H1 (cell line): ENCODE data around the gene CORO1A.

ENCODE experiments used
- CEBPB ChIP-seq: IDR thresholded peaks from 2 replicates; pipeline ENCODE4 v1.6.1; 2012; ENCODE audit warnings: low read depth, low read length
- EP300 ChIP-seq, 2 experiments: IDR thresholded peaks; 1 replicate in 1 of 2; 2 replicates in 1 of 2; pipeline ENCODE4 v1.6.1; 2011 to 2012; ENCODE audit warnings: low read depth in 2 of 2, low read length in 2 of 2, mild to moderate bottlenecking in 2 of 2, borderline replicate concordance in 1 of 2, inconsistent platforms in 1 of 2, moderate library complexity in 1 of 2
- EZH2 ChIP-seq: fragments of 200-600 bp; sonication (generic); IDR thresholded peaks from 2 replicates; pipeline ENCODE4 v1.7.1; 2012; ENCODE audit warnings: low read depth, mild to moderate bottlenecking, moderate library complexity, low read length, inconsistent platforms; ENCODE audit not compliant: severe bottlenecking
- FOSL1 ChIP-seq: IDR thresholded peaks from 2 replicates; pipeline ENCODE4 v1.6.1; 2011; ENCODE audit warnings: mild to moderate bottlenecking, low read depth, low read length, moderate library complexity; ENCODE audit not compliant: insufficient read depth
- MAFK ChIP-seq: IDR thresholded peaks from 2 replicates; pipeline ENCODE4 v1.6.1; 2012; ENCODE audit warnings: low read depth, mild to moderate bottlenecking, improper control_type of control experiment, low read length
- NANOG ChIP-seq: IDR thresholded peaks from 2 replicates; pipeline ENCODE4 v1.6.1; 2011; ENCODE audit warnings: low read length, low read depth, mild to moderate bottlenecking, inconsistent platforms; ENCODE audit not compliant: insufficient read depth, poor library complexity, severe bottlenecking
- NRF1 ChIP-seq: IDR thresholded peaks from 2 replicates; pipeline ENCODE4 v1.6.1; 2011; ENCODE audit warnings: mild to moderate bottlenecking, low read depth, low read length, improper control_type of control experiment
- POLR2A ChIP-seq, 2 experiments: IDR thresholded peaks; 1 replicate in 1 of 2; 2 replicates in 1 of 2; pipeline ENCODE4 v1.6.1; 2011; ENCODE audit warnings: low read depth in 2 of 2, low read length in 2 of 2, mild to moderate bottlenecking in 2 of 2; ENCODE audit errors: control extremely low read depth in 1 of 2
- POLR2AphosphoS5 ChIP-seq: IDR thresholded peaks from 2 replicates; pipeline ENCODE4 v1.6.1; 2011; ENCODE audit warnings: low read depth, low read length
- SIN3A ChIP-seq, 2 experiments: IDR thresholded peaks in 1 of 2; conservative IDR thresholded peaks in 1 of 2; 2 replicates each; pipeline ENCODE4 v1.6.1; 2011 to 2012; ENCODE audit warnings: low read length in 2 of 2, improper control_type of control experiment in 1 of 2, low read depth in 1 of 2, mild to moderate bottlenecking in 1 of 2
- SIRT6 ChIP-seq: IDR thresholded peaks from one replicate; pipeline ENCODE4 v1.7.1; 2012; ENCODE audit warnings: low read length, inconsistent platforms
- SRF ChIP-seq: IDR thresholded peaks from 2 replicates; pipeline ENCODE4 v1.6.1; 2011; ENCODE audit warnings: mild to moderate bottlenecking, low read depth, low read length, moderate library complexity
- TF ChIP-seq, protein P1 (sequence below), 3 experiments: IDR thresholded peaks; 1 replicate in 2 of 3; 2 replicates in 1 of 3; pipeline versions ENCODE4 v1.5.1 to v1.6.1; 2011; ENCODE audit warnings: low read length in 3 of 3, mild to moderate bottlenecking in 3 of 3, inconsistent platforms in 2 of 3, low read depth in 1 of 3, moderate library complexity in 1 of 3; ENCODE audit not compliant: insufficient read depth in 1 of 3; ENCODE audit errors: control extremely low read depth in 1 of 3
- TF ChIP-seq, protein P2 (sequence below): IDR thresholded peaks from 2 replicates; pipeline ENCODE4 v1.6.1; 2012; ENCODE audit warnings: inconsistent platforms

DNA sequence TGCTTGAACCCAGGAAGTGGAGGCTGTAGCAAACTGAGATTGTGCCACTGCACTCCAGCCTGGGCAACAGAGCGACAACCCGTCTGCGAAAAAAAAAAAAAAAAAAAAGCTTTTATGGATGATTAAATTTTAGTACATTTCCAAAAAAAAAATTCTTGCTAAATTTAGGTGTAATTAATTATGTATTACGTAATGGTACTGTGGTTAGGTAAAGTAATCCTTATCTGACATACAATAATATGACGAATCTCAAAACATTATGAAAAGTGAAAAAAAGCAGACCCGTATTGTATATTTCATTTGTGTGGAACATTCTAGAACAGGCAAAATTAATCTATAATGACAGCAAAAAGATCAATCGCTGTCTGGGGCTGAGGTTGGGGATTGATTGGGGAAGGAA is 10.3 kb upstream of the CORO1A start:
- TF ChIP-seq POLR2AphosphoS5 = no peak
- no peak for TF ChIP-seq EZH2
- TF ChIP-seq, protein P1, sequence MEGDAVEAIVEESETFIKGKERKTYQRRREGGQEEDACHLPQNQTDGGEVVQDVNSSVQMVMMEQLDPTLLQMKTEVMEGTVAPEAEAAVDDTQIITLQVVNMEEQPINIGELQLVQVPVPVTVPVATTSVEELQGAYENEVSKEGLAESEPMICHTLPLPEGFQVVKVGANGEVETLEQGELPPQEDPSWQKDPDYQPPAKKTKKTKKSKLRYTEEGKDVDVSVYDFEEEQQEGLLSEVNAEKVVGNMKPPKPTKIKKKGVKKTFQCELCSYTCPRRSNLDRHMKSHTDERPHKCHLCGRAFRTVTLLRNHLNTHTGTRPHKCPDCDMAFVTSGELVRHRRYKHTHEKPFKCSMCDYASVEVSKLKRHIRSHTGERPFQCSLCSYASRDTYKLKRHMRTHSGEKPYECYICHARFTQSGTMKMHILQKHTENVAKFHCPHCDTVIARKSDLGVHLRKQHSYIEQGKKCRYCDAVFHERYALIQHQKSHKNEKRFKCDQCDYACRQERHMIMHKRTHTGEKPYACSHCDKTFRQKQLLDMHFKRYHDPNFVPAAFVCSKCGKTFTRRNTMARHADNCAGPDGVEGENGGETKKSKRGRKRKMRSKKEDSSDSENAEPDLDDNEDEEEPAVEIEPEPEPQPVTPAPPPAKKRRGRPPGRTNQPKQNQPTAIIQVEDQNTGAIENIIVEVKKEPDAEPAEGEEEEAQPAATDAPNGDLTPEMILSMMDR (IDR thresholded peaks at IDR 0.05; ENCODE audit: control extremely low read depth in 1 of 3, insufficient read depth in 1 of 3, low read depth in 1 of 3, low read length in 3 of 3) = no peak
- TF ChIP-seq FOSL1 = no peak
- TF ChIP-seq CEBPB = no peak
- no peak for TF ChIP-seq NANOG
- TF ChIP-seq MAFK = no peak
- no peak for TF ChIP-seq SIN3A (conservative IDR thresholded peaks at IDR 0.05 in 1 of 2, IDR thresholded peaks at IDR 0.05 in 1 of 2; ENCODE audit: low read depth in 1 of 2, low read length in 2 of 2)
- TF ChIP-seq SIRT6 = no peak
- TF ChIP-seq SRF = no peak
- no peak for TF ChIP-seq NRF1
- no peak for TF ChIP-seq POLR2A (IDR thresholded peaks at IDR 0.05; ENCODE audit: control extremely low read depth in 1 of 2, low read depth in 2 of 2, low read length in 2 of 2)
- TF ChIP-seq, protein P2, sequence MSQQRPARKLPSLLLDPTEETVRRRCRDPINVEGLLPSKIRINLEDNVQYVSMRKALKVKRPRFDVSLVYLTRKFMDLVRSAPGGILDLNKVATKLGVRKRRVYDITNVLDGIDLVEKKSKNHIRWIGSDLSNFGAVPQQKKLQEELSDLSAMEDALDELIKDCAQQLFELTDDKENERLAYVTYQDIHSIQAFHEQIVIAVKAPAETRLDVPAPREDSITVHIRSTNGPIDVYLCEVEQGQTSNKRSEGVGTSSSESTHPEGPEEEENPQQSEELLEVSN = no peak
- no peak for TF ChIP-seq EP300 (IDR thresholded peaks at IDR 0.05; ENCODE audit: borderline replicate concordance in 1 of 2, low read depth in 2 of 2, low read length in 2 of 2)
